AG10803 (cell line): ENCODE data around the gene MED20.

Source experiments
- DNase-seq: peaks from one replicate; pipeline ENCODE4 v3.0.0; 2010; ENCODE audit warnings: low read depth
- H3K4me3 ChIP-seq: 2 replicates; pipeline ENCODE4 v1.5.1; 2011; ENCODE audit warnings: mild to moderate bottlenecking, low read length, control low read depth
- CTCF ChIP-seq: conservative IDR thresholded peaks from 2 replicates; pipeline ENCODE4 v1.5.1; 2011; ENCODE audit warnings: mild to moderate bottlenecking, low read length, control low read depth, inconsistent platforms

The MED20 gene

GRCh38 chr6:41939848-41940758 is 19.2 kb upstream of the MED20 start:
- DNase-seq = peak; percentile 58
- TF ChIP-seq CTCF = no peak
- H3K4me3 ChIP-seq = peak overlapping the region; percentile 97

GRCh38 chr6:41939176-41939847 is 18.4 kb upstream of the MED20 start:
- peak; percentile 62 for DNase-seq
- peak overlapping the region; percentile 97 for H3K4me3 ChIP-seq
- TF ChIP-seq CTCF = no peak; the same call in 1 of the 2 replicates

DNA sequence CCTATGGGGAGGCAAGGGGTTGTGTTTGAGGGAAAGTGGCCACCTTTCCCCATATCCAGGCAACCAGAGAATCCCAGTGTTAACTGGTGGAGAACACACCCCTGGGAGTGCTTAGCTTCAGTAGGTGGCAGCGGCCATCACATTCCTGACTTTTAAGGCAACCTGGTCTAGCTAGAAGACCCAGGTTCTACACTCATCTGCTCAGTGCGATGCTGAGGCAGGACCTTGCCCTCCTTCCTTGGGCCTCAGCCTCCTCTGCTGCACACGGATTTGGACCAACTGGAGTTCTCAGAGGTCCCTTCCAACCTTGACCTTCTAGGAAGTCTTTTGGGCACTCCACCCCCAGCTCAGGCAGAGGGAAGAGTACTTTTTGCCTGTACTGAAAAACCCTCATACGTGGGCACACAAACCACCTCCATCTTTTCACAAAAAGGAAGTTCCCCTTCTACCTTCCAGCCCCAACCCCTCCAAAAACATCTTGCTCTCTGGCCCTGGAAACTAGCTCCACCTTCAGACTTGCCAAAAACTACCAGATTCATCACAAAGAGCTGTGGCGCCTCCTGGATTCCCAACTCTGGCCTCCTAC is 17.7 kb upstream of the MED20 start:
- no peak for DNase-seq
- peak overlapping the region; percentile 97 for H3K4me3 ChIP-seq
- 0 out of 2 replicates have a peak, but pooled peaks have one; percentile 3 for TF ChIP-seq CTCF

- no peak for TF ChIP-seq CTCF
- DNase-seq = no peak
- no peak overlapping the region for H3K4me3 ChIP-seq
Measured at GRCh38 chr6:41937861-41938574, 17.1 kb upstream of the MED20 start.

- TF ChIP-seq CTCF = no peak
- no peak overlapping the region for H3K4me3 ChIP-seq
- DNase-seq = no peak
Measured at GRCh38 chr6:41937472-41937860, 16.5 kb upstream of the MED20 start.

DNA sequence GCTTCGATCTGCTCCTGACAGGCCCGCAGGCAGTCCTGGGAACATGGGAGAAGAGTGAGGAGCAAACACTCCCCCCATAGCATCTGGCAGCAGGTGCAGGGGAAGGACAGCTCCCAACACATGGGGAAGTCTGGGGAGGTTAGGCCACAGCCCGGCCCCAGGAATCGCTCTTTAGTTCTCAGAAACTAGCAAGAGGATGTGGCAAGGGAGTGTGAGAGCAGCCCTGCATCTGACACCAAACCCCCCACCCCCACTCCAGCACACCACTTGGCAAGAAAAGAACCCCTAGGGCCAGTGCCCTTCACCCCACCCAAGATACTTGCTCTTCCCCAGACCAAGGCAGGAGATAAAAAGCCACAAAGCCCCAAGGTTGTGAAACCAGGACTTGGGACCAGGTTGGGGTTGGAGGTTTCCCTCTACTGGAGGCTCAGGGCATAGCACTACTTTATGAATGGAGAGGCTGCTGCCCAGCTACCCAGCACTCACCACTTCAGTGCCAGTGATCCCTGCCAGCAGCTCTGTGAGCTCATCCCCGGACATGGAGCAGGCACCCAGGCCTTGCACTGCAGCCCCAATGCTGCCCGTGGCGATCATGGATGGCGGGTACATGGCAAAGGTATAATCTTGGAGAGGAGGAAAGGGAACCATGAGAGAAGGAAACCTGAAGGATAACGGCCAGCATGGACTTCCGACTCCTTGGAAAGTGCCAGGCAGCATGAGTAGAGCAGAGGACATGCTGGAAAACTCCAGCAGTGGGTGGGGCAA is 15.3 kb upstream of the MED20 start:
- DNase-seq = peak; percentile 96
- no peak overlapping the region for H3K4me3 ChIP-seq
- peak; percentile 95 for TF ChIP-seq CTCF
